KMS-11 (cell line): ENCODE data around the gene MLLT10.

ENCODE experiments used
- H2AFZ ChIP-seq: fragments of 200-600 bp; sonication (generic); 2 replicates; pipeline ENCODE4 v1.6.1; 2016; ENCODE audit warnings: antibody characterized with exemption, mixed run types, low read depth
- H3K27ac ChIP-seq: fragments of 200-600 bp; sonication (generic); 2 replicates; pipeline ENCODE4 v1.6.1; 2016; ENCODE audit warnings: mild to moderate bottlenecking, mixed run types
- H3K27me3 ChIP-seq: fragments of 200-600 bp; sonication (generic); 2 replicates; pipeline ENCODE4 v1.6.1; 2017; ENCODE audit warnings: mild to moderate bottlenecking, low read depth, mixed run types, moderate library complexity; ENCODE audit not compliant: insufficient read depth
- H3K36me3 ChIP-seq: fragments of 200-600 bp; sonication (generic); 2 replicates; pipeline ENCODE4 v1.6.1; 2017; ENCODE audit warnings: mild to moderate bottlenecking, mixed run types; ENCODE audit not compliant: insufficient read depth
- H3K4me1 ChIP-seq: fragments of 200-600 bp; sonication (generic); 2 replicates; pipeline ENCODE4 v1.6.1; 2016; ENCODE audit warnings: mild to moderate bottlenecking, low read depth, mixed run types; ENCODE audit not compliant: poor library complexity, severe bottlenecking
- H3K4me2 ChIP-seq: fragments of 200-600 bp; sonication (generic); 2 replicates; pipeline ENCODE4 v1.7.0; 2016; ENCODE audit warnings: mild to moderate bottlenecking, mixed run types
- H3K4me3 ChIP-seq: fragments of 200-600 bp; sonication (generic); IDR thresholded peaks from 2 replicates; pipeline ENCODE4 v1.6.1; 2017; ENCODE audit warnings: low read depth, low read length, mixed read lengths; ENCODE audit not compliant: insufficient read depth
- H3K79me2 ChIP-seq: fragments of 200-600 bp; sonication (generic); 2 replicates; pipeline ENCODE4 v1.6.1; 2016; ENCODE audit warnings: low read depth, mixed run types; ENCODE audit not compliant: insufficient read depth
- H3K9ac ChIP-seq: fragments of 200-600 bp; sonication (generic); 2 replicates; pipeline ENCODE4 v1.6.1; 2016; ENCODE audit warnings: mild to moderate bottlenecking, mixed run types
- H4K20me1 ChIP-seq: fragments of 200-600 bp; sonication (generic); 2 replicates; pipeline ENCODE4 v1.6.1; 2016; ENCODE audit warnings: mild to moderate bottlenecking, mixed run types; ENCODE audit not compliant: insufficient read depth
- CTCF ChIP-seq: fragments of 200-600 bp; sonication (generic); conservative IDR thresholded peaks from 2 replicates; pipeline ENCODE4 v1.6.1; 2017; ENCODE audit warnings: low read depth, mild to moderate bottlenecking, antibody characterized with exemption, low read length, moderate library complexity, mixed read lengths

Gene MLLT10

GRCh38 chr10:21522631-21523406 lies 11.2 kb upstream of the MLLT10 start:
- H3K36me3 ChIP-seq, result no peaks in the 10 kb centered on the region
- no peak for TF ChIP-seq CTCF
- no peak overlapping the region for H3K4me2 ChIP-seq
- H3K9ac ChIP-seq, result no peak overlapping the region
- H3K4me3 ChIP-seq, result no peak overlapping the region
- H3K27ac ChIP-seq, result no peak overlapping the region
- H2AFZ ChIP-seq, result no peak overlapping the region
- H3K4me1 ChIP-seq, result peaks cover 45% of the 10 kb centered on the region
- no peaks in the 10 kb centered on the region for H4K20me1 ChIP-seq
- peaks cover 35% of the 10 kb centered on the region for H3K27me3 ChIP-seq
- no peaks in the 10 kb centered on the region for H3K79me2 ChIP-seq

- H3K9ac ChIP-seq, result no peak overlapping the region
- H3K4me2 ChIP-seq, result no peak overlapping the region
- no peaks in the 10 kb centered on the region for H3K36me3 ChIP-seq
- peaks cover 44% of the 10 kb centered on the region for H3K4me1 ChIP-seq
- H3K27me3 ChIP-seq, result peaks cover 35% of the 10 kb centered on the region
- no peak for TF ChIP-seq CTCF
- H3K4me3 ChIP-seq, result no peak overlapping the region
- no peaks in the 10 kb centered on the region for H3K79me2 ChIP-seq
- no peak overlapping the region for H3K27ac ChIP-seq
- H2AFZ ChIP-seq, result no peak overlapping the region
- no peaks in the 10 kb centered on the region for H4K20me1 ChIP-seq
Measured at GRCh38 chr10:21523557-21524008, 10.4 kb upstream of the MLLT10 start.

- H4K20me1 ChIP-seq, result no peaks in the 10 kb centered on the region
- no peak overlapping the region for H3K9ac ChIP-seq
- peaks cover 39% of the 10 kb centered on the region for H3K4me1 ChIP-seq
- no peak for TF ChIP-seq CTCF
- H3K79me2 ChIP-seq, result no peaks in the 10 kb centered on the region
- no peak overlapping the region for H3K4me2 ChIP-seq
- H3K27me3 ChIP-seq, result peaks cover 31% of the 10 kb centered on the region
- H3K27ac ChIP-seq, result no peak overlapping the region
- no peak overlapping the region for H3K4me3 ChIP-seq
- no peak overlapping the region for H2AFZ ChIP-seq
- no peaks in the 10 kb centered on the region for H3K36me3 ChIP-seq
Measured at GRCh38 chr10:21524131-21524525, 9.9 kb upstream of the MLLT10 start.

- no peaks in the 10 kb centered on the region for H3K79me2 ChIP-seq
- H3K4me1 ChIP-seq, result peaks cover 33% of the 10 kb centered on the region
- peak overlapping the region; percentile 94; the same call in 1 of the 2 replicates for H2AFZ ChIP-seq
- H3K27me3 ChIP-seq, result peaks cover 24% of the 10 kb centered on the region
- no peak overlapping the region for H3K4me3 ChIP-seq
- H3K9ac ChIP-seq, result no peak overlapping the region; the same call in 1 of the 2 replicates
- no peaks in the 10 kb centered on the region for H3K36me3 ChIP-seq
- no peak overlapping the region for H3K27ac ChIP-seq
- TF ChIP-seq CTCF, result no peak
- peak overlapping the region; percentile 81 for H3K4me2 ChIP-seq
- no peaks in the 10 kb centered on the region for H4K20me1 ChIP-seq
Measured at GRCh38 chr10:21524526-21525366, 9.3 kb upstream of the MLLT10 start.
